ENCODE results near the gene CCDC185. TPM values are rescaled to one million over a fixed set of nuclear protein-coding genes. Genes with fewer than 3 reads are reported as not detected.

The CCDC185 gene
- total RNA-seq, 3 donors from 2014 or later (not counting 1 experiment from before 2014, with no cell fraction given), result not detected

DNA sequence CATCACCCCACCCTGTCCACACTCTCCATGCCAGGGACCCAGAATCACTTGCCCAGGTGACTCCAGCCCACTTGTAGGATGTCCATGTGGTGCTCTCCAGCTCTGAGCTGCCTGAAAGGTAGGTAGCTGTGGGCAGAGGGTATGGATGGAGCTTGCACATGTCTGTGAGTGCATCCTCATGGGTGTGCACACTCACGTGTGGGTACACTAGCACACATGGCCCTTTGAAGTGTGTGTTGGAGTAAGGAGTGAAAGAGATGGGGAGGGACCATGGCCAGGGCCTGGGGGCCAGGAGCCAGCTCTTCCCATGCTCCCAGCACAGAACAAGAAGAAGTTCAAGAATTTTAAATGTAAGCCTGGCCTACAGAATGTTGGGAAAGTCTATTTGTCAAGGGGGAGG lies 50.2 kb downstream of the CCDC185 start:
- peaks cover 0 to 5% of the 10 kb centered on the region in 2 donors for H3K27me3 Mint-ChIP-seq (ENCODE audit: low read depth in 2 of 2)
- H3K4me3 Mint-ChIP-seq, result no peak overlapping the region
- peaks cover 2 to 4% of the 10 kb centered on the region in 2 donors for H3K9me3 Mint-ChIP-seq
- no peaks in the 10 kb centered on the region for H3K36me3 Mint-ChIP-seq
- Histone ChIP-seq H3K36me3 (ENCODE audit: control insufficient read depth, insufficient read depth, low read length) (no peaks in the 10 kb centered on the region), H3K27me3 (ENCODE audit: control insufficient read depth, insufficient read depth, low read length) (no peaks in the 10 kb centered on the region), H3K27ac (ENCODE audit: low read length) (no peak overlapping the region), H3K4me1 (ENCODE audit: control insufficient read depth, insufficient read depth, low read length) (no peaks in the 10 kb centered on the region), H3K9me3 (ENCODE audit: control insufficient read depth, insufficient read depth, low read length) (peaks cover 12% of the 10 kb centered on the region), H3K4me3 (ENCODE audit: low read length) (no peak overlapping the region)
- ATAC-seq (no peak), DNase-seq (no peak)
- H3K4me1 Mint-ChIP-seq, result no peaks in the 10 kb centered on the region
- TF ChIP-seq, protein P1, sequence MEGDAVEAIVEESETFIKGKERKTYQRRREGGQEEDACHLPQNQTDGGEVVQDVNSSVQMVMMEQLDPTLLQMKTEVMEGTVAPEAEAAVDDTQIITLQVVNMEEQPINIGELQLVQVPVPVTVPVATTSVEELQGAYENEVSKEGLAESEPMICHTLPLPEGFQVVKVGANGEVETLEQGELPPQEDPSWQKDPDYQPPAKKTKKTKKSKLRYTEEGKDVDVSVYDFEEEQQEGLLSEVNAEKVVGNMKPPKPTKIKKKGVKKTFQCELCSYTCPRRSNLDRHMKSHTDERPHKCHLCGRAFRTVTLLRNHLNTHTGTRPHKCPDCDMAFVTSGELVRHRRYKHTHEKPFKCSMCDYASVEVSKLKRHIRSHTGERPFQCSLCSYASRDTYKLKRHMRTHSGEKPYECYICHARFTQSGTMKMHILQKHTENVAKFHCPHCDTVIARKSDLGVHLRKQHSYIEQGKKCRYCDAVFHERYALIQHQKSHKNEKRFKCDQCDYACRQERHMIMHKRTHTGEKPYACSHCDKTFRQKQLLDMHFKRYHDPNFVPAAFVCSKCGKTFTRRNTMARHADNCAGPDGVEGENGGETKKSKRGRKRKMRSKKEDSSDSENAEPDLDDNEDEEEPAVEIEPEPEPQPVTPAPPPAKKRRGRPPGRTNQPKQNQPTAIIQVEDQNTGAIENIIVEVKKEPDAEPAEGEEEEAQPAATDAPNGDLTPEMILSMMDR (IDR thresholded peaks at IDR 0.05), result no peak
- intact Hi-C loops (cut with micrococcal nuclease), result no loop called here
- 83% methylated on average over 1 of the region's 1 CpG for WGBS (ENCODE audit: insufficient coverage)
- H3K27ac Mint-ChIP-seq, result no peak overlapping the region

DNA sequence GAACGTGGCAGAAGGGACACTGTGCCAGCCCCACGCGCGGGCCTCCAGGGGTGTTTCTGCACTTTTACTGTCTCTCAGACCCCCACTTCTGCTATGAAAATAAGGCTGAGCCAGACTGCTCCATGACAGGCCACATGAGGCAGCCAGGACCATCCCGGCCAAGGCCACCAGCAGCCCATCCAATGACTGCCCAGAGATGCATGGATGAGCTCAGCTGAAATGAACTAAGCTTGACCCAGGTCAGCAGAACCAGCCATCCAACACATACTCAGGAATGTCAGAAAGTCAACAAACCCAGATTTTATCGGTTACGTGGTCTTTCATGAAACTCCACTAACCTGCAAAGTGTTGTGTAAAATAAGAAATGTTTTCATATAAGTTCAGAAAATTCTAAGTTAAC lies 51.2 kb downstream of the CCDC185 start:
- Mint-ChIP-seq H3K27ac (no peak overlapping the region), H3K27me3 (ENCODE audit: low read depth in 2 of 2) (peaks cover 0 to 5% of the 10 kb centered on the region in 2 donors), H3K4me3 (no peak overlapping the region), H3K9me3 (peaks cover 2 to 4% of the 10 kb centered on the region in 2 donors), H3K4me1 (no peaks in the 10 kb centered on the region), H3K36me3 (no peaks in the 10 kb centered on the region)
- peaks cover 12% of the 10 kb centered on the region for H3K9me3 ChIP-seq (ENCODE audit: control insufficient read depth, insufficient read depth, low read length)
- ATAC-seq, result no peak
- WGBS (ENCODE audit: insufficient coverage), result 95% methylated on average over 5 of the region's 7 CpGs
- intact Hi-C loops (cut with micrococcal nuclease), result no loop called here
- no peaks in the 10 kb centered on the region for H3K27me3 ChIP-seq (ENCODE audit: control insufficient read depth, insufficient read depth, low read length)
- H3K4me1 ChIP-seq (ENCODE audit: control insufficient read depth, insufficient read depth, low read length), result no peaks in the 10 kb centered on the region
- H3K4me3 ChIP-seq (ENCODE audit: low read length), result no peak overlapping the region
- TF ChIP-seq, protein P1 (IDR thresholded peaks at IDR 0.05), result no peak
- DNase-seq, result no peak
- H3K27ac ChIP-seq (ENCODE audit: low read length), result no peak overlapping the region
- H3K36me3 ChIP-seq (ENCODE audit: control insufficient read depth, insufficient read depth, low read length), result no peaks in the 10 kb centered on the region

Other genes starting within 250 kb of the CCDC185 start
- gene SUSD4, start 29.2 kb upstream of the CCDC185 start, total RNA-seq, result 1 to 10 TPM in 1 of 3 donors, under 1 TPM in 1, not detected in 1; 0.60 to 1.1 TPM

Measured in natural killer cell (primary cell).